HCT116 (cell line): ENCODE results near the gene EPHA4. TPM values are rescaled to one million over a fixed set of nuclear protein-coding genes. Genes with fewer than 3 reads are reported as not detected.

ENCODE experiments used
- ATAC-seq: fragments of 200-7000 bp; cut with Tn5 transposase; 2 replicates; pipeline ENCODE4 v1.9.1; 2020; ENCODE audit warnings: mild to moderate bottlenecking, moderate library complexity
- BruUV-seq: library from RNA; stranded (reverse); fragments of 400-500 nt; replicated peaks from 2 replicates; lab custom pipeline; 2021; lab: Mats Ljungman, UMichigan
- CTCF ChIA-PET: fragments of 300-600 bp; sonication (Branson Sonifier 250); formaldehyde crosslinking; loops from one replicate; lab custom pipeline; 2021; ENCODE audit warnings: antibody characterized with exemption; lab: Charles Lee
- POLR2A ChIA-PET: fragments of 300-600, 350-600 bp; sonication (Branson Sonifier 250); formaldehyde crosslinking; loops from one replicate; lab custom pipeline; 2021; ENCODE audit warnings: antibody characterized with exemption; lab: Charles Lee
- RAD21 ChIA-PET, 2 experiments: fragments of 300-600 bp; sonication (Branson Sonifier 250); formaldehyde crosslinking; loops; one replicate each; lab custom pipeline; 2023; ENCODE audit warnings: low total read pairs in 2 of 2; ENCODE audit not compliant: uncharacterized antibody in 2 of 2, unreplicated experiment in 2 of 2, low non-redundant PET in 1 of 2; lab: Charles Lee
- DNase-seq: peaks from one replicate; pipeline ENCODE4 v3.0.0-alpha.2; 2010; ENCODE audit warnings: low read depth, low spot score
- H2AFZ ChIP-seq: fragments of 200-600 bp; shearing (Covaris generic), sonication (generic); 2 replicates; pipeline ENCODE4 v1.6.1; 2017; ENCODE audit warnings: low read depth, mixed run types, mixed read lengths, antibody characterized with exemption, low read length; ENCODE audit not compliant: poor library complexity, severe bottlenecking
- H3K27ac ChIP-seq: 2 replicates; pipeline ENCODE4 v1.5.1; 2012; ENCODE audit warnings: low read depth, low read length
- H3K27me3 ChIP-seq: fragments of 200-600 bp; sonication (generic); 2 replicates; pipeline ENCODE4 v1.6.1; 2016; ENCODE audit warnings: mixed run types, low read length, mixed read lengths; ENCODE audit not compliant: insufficient read depth
- H3K36me3 ChIP-seq, 2 experiments: fragments of 200-500 bp in 1 of 2; fragments of 200-600 bp in 1 of 2; sonication (Bioruptor generic) in 1 of 2; sonication (generic) in 1 of 2; 2 replicates each; pipeline versions ENCODE4 v1.5.1 to v1.6.1; 2014 to 2016; ENCODE audit warnings: low read length in 2 of 2, inconsistent platforms in 1 of 2, mixed read lengths in 1 of 2, mixed run types in 1 of 2; ENCODE audit not compliant: insufficient read depth in 2 of 2, control insufficient read depth in 1 of 2
- H3K4me1 ChIP-seq, 2 experiments: fragments of 200-600 bp in 1 of 2; sonication (generic) in 1 of 2; 2 replicates each; pipeline versions ENCODE4 v1.5.1 to v1.6.1; 2012 to 2017; ENCODE audit warnings: low read length in 2 of 2, inconsistent platforms in 1 of 2, mild to moderate bottlenecking in 1 of 2, mixed read lengths in 1 of 2, mixed run types in 1 of 2, moderate library complexity in 1 of 2; ENCODE audit not compliant: insufficient read depth in 2 of 2, control insufficient read depth in 1 of 2
- H3K4me2 ChIP-seq: fragments of 200-600 bp; sonication (generic); 2 replicates; pipeline ENCODE4 v1.6.1; 2017; ENCODE audit warnings: mixed run types, low read length, mixed read lengths
- H3K4me3 ChIP-seq, 2 experiments: fragments of 200-600 bp in 1 of 2; sonication (generic) in 1 of 2; replicated peaks in 1 of 2; 2 replicates each; pipeline ENCODE4 v1.5.1; 2011 to 2016; ENCODE audit warnings: low read length in 2 of 2, control low read depth in 1 of 2, low read depth in 1 of 2, mild to moderate bottlenecking in 1 of 2, mixed read lengths in 1 of 2, mixed run types in 1 of 2
- H3K79me2 ChIP-seq: fragments of 200-600 bp; sonication (generic); 2 replicates; pipeline ENCODE4 v1.6.1; 2017; ENCODE audit warnings: mild to moderate bottlenecking, mixed run types, low read length, moderate library complexity, mixed read lengths; ENCODE audit not compliant: insufficient read depth
- H3K9ac ChIP-seq: fragments of 200-600 bp; sonication (generic); 2 replicates; pipeline ENCODE4 v1.6.1; 2016; ENCODE audit warnings: low read length, mixed read lengths
- H3K9me2 ChIP-seq: fragments of 200-600 bp; sonication (generic), shearing (Covaris generic); 2 replicates; pipeline ENCODE4 v1.6.1; 2017; ENCODE audit warnings: mixed run types, mild to moderate bottlenecking, moderate library complexity; ENCODE audit not compliant: insufficient read depth
- H3K9me3 ChIP-seq, 2 experiments: fragments of 200-500 bp in 1 of 2; fragments of 200-600 bp in 1 of 2; sonication (Bioruptor generic) in 1 of 2; sonication (generic) in 1 of 2; 2 replicates each; pipeline ENCODE4 v1.6.1; 2014 to 2017; ENCODE audit warnings: low read length in 2 of 2, mixed read lengths in 2 of 2, inconsistent platforms in 1 of 2, low read depth in 1 of 2, mild to moderate bottlenecking in 1 of 2, mixed run types in 1 of 2, moderate library complexity in 1 of 2; ENCODE audit not compliant: control insufficient read depth in 1 of 2, insufficient read depth in 1 of 2
- H4K20me1 ChIP-seq: fragments of 200-600 bp; sonication (generic), shearing (Covaris generic); 2 replicates; pipeline ENCODE4 v1.6.1; 2017; ENCODE audit warnings: mixed run types, mild to moderate bottlenecking, moderate library complexity; ENCODE audit not compliant: insufficient read depth
- ATF3 ChIP-seq: IDR thresholded peaks from 2 replicates; pipeline ENCODE4 v1.6.1; 2012
- CBX3 ChIP-seq: IDR thresholded peaks from 2 replicates; pipeline ENCODE4 v1.6.1; 2012; ENCODE audit warnings: low read depth
- CEBPB ChIP-seq: IDR thresholded peaks from 2 replicates; pipeline ENCODE4 v1.6.1; 2012; ENCODE audit warnings: low read depth
- CTCF ChIP-seq, 3 experiments: fragments of 200-600 bp in 1 of 3; sonication (generic) in 1 of 3; IDR thresholded peaks in 2 of 3; conservative IDR thresholded peaks in 1 of 3; 2 replicates each; pipeline ENCODE4 v1.5.1; 2012 to 2017; ENCODE audit warnings: low read depth in 2 of 3, low read length in 2 of 3, antibody characterized with exemption in 1 of 3, borderline replicate concordance in 1 of 3, control low read depth in 1 of 3, mild to moderate bottlenecking in 1 of 3, mixed read lengths in 1 of 3, mixed run types in 1 of 3, moderate library complexity in 1 of 3; ENCODE audit not compliant: insufficient read depth in 1 of 3
- EGR1 ChIP-seq: IDR thresholded peaks from 2 replicates; pipeline ENCODE4 v1.6.1; 2012; ENCODE audit warnings: low read depth
- ELF1 ChIP-seq: IDR thresholded peaks from 2 replicates; pipeline ENCODE4 v1.6.1; 2012; ENCODE audit warnings: low read depth, borderline replicate concordance
- EZH2 ChIP-seq: fragments of 200-600 bp; sonication (generic); IDR thresholded peaks from 2 replicates; pipeline ENCODE4 v1.6.1; 2017; ENCODE audit warnings: antibody characterized with exemption, mixed run types
- FOSL1 ChIP-seq: IDR thresholded peaks from 2 replicates; pipeline ENCODE4 v1.6.1; 2012; ENCODE audit warnings: low read depth
- MAX ChIP-seq: IDR thresholded peaks from 2 replicates; pipeline ENCODE4 v1.6.1; 2012
- POLR2AphosphoS5 ChIP-seq: IDR thresholded peaks from 2 replicates; pipeline ENCODE4 v1.6.1; 2011; ENCODE audit warnings: mild to moderate bottlenecking, low read depth, low read length, moderate library complexity
- RAD21 ChIP-seq: IDR thresholded peaks from 2 replicates; pipeline ENCODE4 v1.6.1; 2012; ENCODE audit warnings: low read depth, mild to moderate bottlenecking
- REST ChIP-seq: IDR thresholded peaks from 2 replicates; pipeline ENCODE4 v1.6.1; 2012; ENCODE audit warnings: low read depth
- SIN3A ChIP-seq: IDR thresholded peaks from 2 replicates; pipeline ENCODE4 v1.6.1; 2012; ENCODE audit warnings: low read depth
- SP1 ChIP-seq: IDR thresholded peaks from 2 replicates; pipeline ENCODE4 v1.6.1; 2012; ENCODE audit warnings: low read depth
- SRF ChIP-seq: IDR thresholded peaks from 2 replicates; pipeline ENCODE4 v1.6.1; 2012; ENCODE audit warnings: low read depth
- TCF7L2 ChIP-seq: IDR thresholded peaks from 2 replicates; pipeline ENCODE4 v1.7.0; 2011; ENCODE audit warnings: borderline replicate concordance, inconsistent platforms; ENCODE audit not compliant: insufficient read depth, insufficient read length; ENCODE audit errors: extremely low read depth
- ZBTB33 ChIP-seq: IDR thresholded peaks from 2 replicates; pipeline ENCODE4 v1.6.1; 2011; ENCODE audit warnings: mild to moderate bottlenecking, low read length, moderate library complexity; ENCODE audit not compliant: insufficient replicate concordance; ENCODE audit errors: extremely low read depth
- ZFX ChIP-seq: fragments of 450-650 bp; IDR thresholded peaks from 2 replicates; pipeline ENCODE4 v1.6.1; 2017
- intact Hi-C: fragments of 100-400 bp; cut with micrococcal nuclease; formaldehyde crosslinking; loops from 2 replicates; pipeline ENCODE4 v1.10.0; 2022
- total RNA-seq: library from RNA; stranded (reverse); gene quantifications from one replicate; pipeline ENCODE4 v1.2.1, GENCODE V29; 2021; ENCODE audit not compliant: unreplicated experiment

Gene EPHA4
- total RNA-seq, 1 experiment from 2014 or later, result 3.5 TPM

- CTCF ChIA-PET, result no interaction called here
- intact Hi-C loops, result no loop called here
- Histone ChIP-seq H3K4me1 (peaks cover 0 to 10% of the 10 kb centered on the region in 2 experiments; a peak in 1 of 4 replicates), H3K79me2 (no peaks in the 10 kb centered on the region), H3K27ac (no peak overlapping the region), H3K9ac (no peak overlapping the region), H3K4me2 (no peak overlapping the region), H2AFZ (no peak overlapping the region), H3K36me3 (no peaks in the 10 kb centered on the region), H3K9me2 (no peaks in the 10 kb centered on the region; the same call in 1 of the 2 replicates), H3K9me3 (no peaks in the 10 kb centered on the region), H3K27me3 (no peaks in the 10 kb centered on the region; the same call in 1 of the 2 replicates), H3K4me3 (no peak overlapping the region), H4K20me1 (no peaks in the 10 kb centered on the region)
- RAD21 ChIA-PET, result no interaction called here
- POLR2A ChIA-PET, result no interaction called here
- no TSS peak for BruUV-seq
- DNase-seq (no peak), ATAC-seq (no peak)
- TF ChIP-seq SIN3A, result no peak
- no peak for TF ChIP-seq FOSL1
- TF ChIP-seq SP1, result no peak
- TF ChIP-seq REST, result no peak
- no peak for TF ChIP-seq ATF3
- TF ChIP-seq EZH2, result no peak
- TF ChIP-seq CEBPB, result no peak
- TF ChIP-seq ZBTB33, result no peak
- TF ChIP-seq POLR2AphosphoS5, result no peak
- TF ChIP-seq ELF1, result no peak
- no peak for TF ChIP-seq SRF
- TF ChIP-seq ZFX, result no peak
- no peak for TF ChIP-seq EGR1
- no peak for TF ChIP-seq CTCF (IDR thresholded peaks at IDR 0.05 in 2 of 3, conservative IDR thresholded peaks at IDR 0.05 in 1 of 3; ENCODE audit: borderline replicate concordance in 1 of 3, insufficient read depth in 1 of 3, low read depth in 2 of 3, low read length in 2 of 3)
- TF ChIP-seq CBX3, result no peak
- no peak for TF ChIP-seq MAX
- TF ChIP-seq TCF7L2, result no peak
- TF ChIP-seq RAD21, result no peak
Measured at GRCh38 chr2:221502270-221503010, 69.7 kb downstream of the EPHA4 start.
